Measurements from ENCODE around the gene CLEC18B.

- TF ChIP-seq, protein P1, sequence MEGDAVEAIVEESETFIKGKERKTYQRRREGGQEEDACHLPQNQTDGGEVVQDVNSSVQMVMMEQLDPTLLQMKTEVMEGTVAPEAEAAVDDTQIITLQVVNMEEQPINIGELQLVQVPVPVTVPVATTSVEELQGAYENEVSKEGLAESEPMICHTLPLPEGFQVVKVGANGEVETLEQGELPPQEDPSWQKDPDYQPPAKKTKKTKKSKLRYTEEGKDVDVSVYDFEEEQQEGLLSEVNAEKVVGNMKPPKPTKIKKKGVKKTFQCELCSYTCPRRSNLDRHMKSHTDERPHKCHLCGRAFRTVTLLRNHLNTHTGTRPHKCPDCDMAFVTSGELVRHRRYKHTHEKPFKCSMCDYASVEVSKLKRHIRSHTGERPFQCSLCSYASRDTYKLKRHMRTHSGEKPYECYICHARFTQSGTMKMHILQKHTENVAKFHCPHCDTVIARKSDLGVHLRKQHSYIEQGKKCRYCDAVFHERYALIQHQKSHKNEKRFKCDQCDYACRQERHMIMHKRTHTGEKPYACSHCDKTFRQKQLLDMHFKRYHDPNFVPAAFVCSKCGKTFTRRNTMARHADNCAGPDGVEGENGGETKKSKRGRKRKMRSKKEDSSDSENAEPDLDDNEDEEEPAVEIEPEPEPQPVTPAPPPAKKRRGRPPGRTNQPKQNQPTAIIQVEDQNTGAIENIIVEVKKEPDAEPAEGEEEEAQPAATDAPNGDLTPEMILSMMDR (IDR thresholded peaks at IDR 0.05) = no peak
- no peak for TF ChIP-seq POLR2A (IDR thresholded peaks at IDR 0.05)
These were observed 48.1 kb downstream of the CLEC18B start for GRCh38 chr16:74372953-74373846.
